Measurements from ENCODE around the gene SS18L1. TPM values are rescaled to one million over a fixed set of nuclear protein-coding genes. Genes with fewer than 3 reads are reported as not detected.

The SS18L1 gene
- polyA plus RNA-seq, 1 of the 3 experiments (the other 2 are of a cell fraction): 10.7 TPM

GRCh38 chr20:62159052-62159451 is 15.5 kb downstream of the SS18L1 start:
- ChIA-PET CTCF (interaction anchor here (1.3 kb wide), 1 partner anchor 149 kb away, joined by 3 read pairs; no protein-coding TSS in a partner anchor), POLR2A (interaction anchor here (0.6 kb wide), 1 partner anchor 52 kb away, joined by 3 read pairs; no protein-coding TSS in a partner anchor)
- Histone ChIP-seq H3K4me3 (ENCODE audit: low read depth in 2 of 2, low read length in 1 of 2) (no peak overlapping the region), H3K27ac (ENCODE audit: low read depth in 2 of 2, low read length in 1 of 2) (no peak overlapping the region), H3K4me1 (ENCODE audit: control insufficient read depth in 1 of 2, insufficient read depth in 2 of 2, low read depth in 1 of 2, low read length in 1 of 2) (peaks cover 0 to 5% of the 10 kb centered on the region in 2 experiments; a peak in 1 of 4 replicates), H3K27me3 (ENCODE audit: insufficient read depth) (no peaks in the 10 kb centered on the region), H3K9me3 (no peaks in the 10 kb centered on the region), H2AFZ (ENCODE audit: low read depth) (no peak overlapping the region), H4K20me1 (ENCODE audit: insufficient read depth) (peaks cover 42% of the 10 kb centered on the region), H3K79me2 (ENCODE audit: insufficient read depth) (peaks cover 53% of the 10 kb centered on the region), H3F3A (replicated peaks; ENCODE audit: insufficient read depth) (no peaks in the 10 kb centered on the region), H3K36me3 (replicated peaks in 1 of 2; ENCODE audit: control insufficient read depth in 1 of 2, insufficient read depth in 2 of 2, low read length in 1 of 2) (peaks cover 0 to 21% of the 10 kb centered on the region in 2 experiments), H3K4me2 (no peak overlapping the region), H3K9ac (no peak overlapping the region), H3K9me2 (no peaks in the 10 kb centered on the region)
- WGBS (ENCODE audit: low lambda C conversion rate): 77% methylated on average over 3 of the region's 11 CpGs
- DNase-seq: no peak
- TF ChIP-seq MEF2A (IDR thresholded peaks at IDR 0.05; ENCODE audit: borderline replicate concordance, low read depth) (no peak), EP300 (IDR thresholded peaks at IDR 0.05; ENCODE audit: borderline replicate concordance in 1 of 2, low read depth in 1 of 2, low read length in 1 of 2) (no peak), RFX5 (IDR thresholded peaks at IDR 0.05; ENCODE audit: low read length) (no peak), SIN3A (IDR thresholded peaks at IDR 0.05; ENCODE audit: borderline replicate concordance, low read depth, low read length) (no peak), TEAD4 (IDR thresholded peaks at IDR 0.05; ENCODE audit: borderline replicate concordance, insufficient read depth) (no peak), RXRA (IDR thresholded peaks at IDR 0.05; ENCODE audit: borderline replicate concordance, low read depth) (no peak), RCOR1 (IDR thresholded peaks at IDR 0.05; ENCODE audit: low read length) (no peak), FOXJ3 (CRISPR knock-in tag; IDR thresholded peaks at IDR 0.05) (no peak), USF2 (IDR thresholded peaks at IDR 0.05; ENCODE audit: borderline replicate concordance, low read depth, low read length) (no peak), CTCF (IDR thresholded peaks at IDR 0.05) (no peak), GABPA (IDR thresholded peaks at IDR 0.05; ENCODE audit: low read depth) (no peak), YY1 (IDR thresholded peaks at IDR 0.05; ENCODE audit: low read depth) (no peak), FOSL2 (IDR thresholded peaks at IDR 0.05; ENCODE audit: borderline replicate concordance, low read depth) (no peak), CHD2 (IDR thresholded peaks at IDR 0.05; ENCODE audit: low read length, partially characterized antibody) (no peak)
- TF ChIP-seq, protein P1, sequence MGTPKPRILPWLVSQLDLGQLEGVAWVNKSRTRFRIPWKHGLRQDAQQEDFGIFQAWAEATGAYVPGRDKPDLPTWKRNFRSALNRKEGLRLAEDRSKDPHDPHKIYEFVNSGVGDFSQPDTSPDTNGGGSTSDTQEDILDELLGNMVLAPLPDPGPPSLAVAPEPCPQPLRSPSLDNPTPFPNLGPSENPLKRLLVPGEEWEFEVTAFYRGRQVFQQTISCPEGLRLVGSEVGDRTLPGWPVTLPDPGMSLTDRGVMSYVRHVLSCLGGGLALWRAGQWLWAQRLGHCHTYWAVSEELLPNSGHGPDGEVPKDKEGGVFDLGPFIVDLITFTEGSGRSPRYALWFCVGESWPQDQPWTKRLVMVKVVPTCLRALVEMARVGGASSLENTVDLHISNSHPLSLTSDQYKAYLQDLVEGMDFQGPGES (IDR thresholded peaks at IDR 0.05; ENCODE audit: low read depth, low read length): no peak

Data from SK-N-SH (cell line).